ENCODE data around the gene SUGCT. TPM values are rescaled to one million over a fixed set of nuclear protein-coding genes. Genes with fewer than 3 reads are reported as not detected.
"Not testable (repeated sequence)": the region's sequence is repeated elsewhere in the genome, so short reads cannot be mapped to it uniquely, and the experiment has no call there.

The SUGCT gene
- total and polyA plus RNA-seq, 10 donors = 1.4 to 13.6 (median 2.5) TPM

- H3K36me3 ChIP-seq = no peaks in the 10 kb centered on the region
- no peaks in the 10 kb centered on the region for H3K27me3 ChIP-seq (replicated peaks in 1 of 7)
- intact Hi-C loops (cut with DNase I; ENCODE audit: low total_unique reads) = no loop called here
- DNase-seq = no peak
- H3K4me3 ChIP-seq = no peak overlapping the region
- peaks cover 0 to 10% (median 0%) of the 10 kb centered on the region in 6 donors for H3K4me1 ChIP-seq
- TF ChIP-seq, protein P1, sequence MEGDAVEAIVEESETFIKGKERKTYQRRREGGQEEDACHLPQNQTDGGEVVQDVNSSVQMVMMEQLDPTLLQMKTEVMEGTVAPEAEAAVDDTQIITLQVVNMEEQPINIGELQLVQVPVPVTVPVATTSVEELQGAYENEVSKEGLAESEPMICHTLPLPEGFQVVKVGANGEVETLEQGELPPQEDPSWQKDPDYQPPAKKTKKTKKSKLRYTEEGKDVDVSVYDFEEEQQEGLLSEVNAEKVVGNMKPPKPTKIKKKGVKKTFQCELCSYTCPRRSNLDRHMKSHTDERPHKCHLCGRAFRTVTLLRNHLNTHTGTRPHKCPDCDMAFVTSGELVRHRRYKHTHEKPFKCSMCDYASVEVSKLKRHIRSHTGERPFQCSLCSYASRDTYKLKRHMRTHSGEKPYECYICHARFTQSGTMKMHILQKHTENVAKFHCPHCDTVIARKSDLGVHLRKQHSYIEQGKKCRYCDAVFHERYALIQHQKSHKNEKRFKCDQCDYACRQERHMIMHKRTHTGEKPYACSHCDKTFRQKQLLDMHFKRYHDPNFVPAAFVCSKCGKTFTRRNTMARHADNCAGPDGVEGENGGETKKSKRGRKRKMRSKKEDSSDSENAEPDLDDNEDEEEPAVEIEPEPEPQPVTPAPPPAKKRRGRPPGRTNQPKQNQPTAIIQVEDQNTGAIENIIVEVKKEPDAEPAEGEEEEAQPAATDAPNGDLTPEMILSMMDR (IDR thresholded peaks at IDR 0.05 in 8 of 11, conservative IDR thresholded peaks at IDR 0.05 in 3 of 11) = no peak
- no peak for TF ChIP-seq POLR2A (IDR thresholded peaks at IDR 0.05)
- no peak for TF ChIP-seq POLR2AphosphoS5 (IDR thresholded peaks at IDR 0.05)
- H3K27ac ChIP-seq = no peak overlapping the region
- H3K9me3 ChIP-seq = peaks cover 0 to 6% (median 0%) of the 10 kb centered on the region in 8 donors
These were observed 462.7 kb downstream of the SUGCT start for GRCh38 chr7:40597517-40597916.

DNA sequence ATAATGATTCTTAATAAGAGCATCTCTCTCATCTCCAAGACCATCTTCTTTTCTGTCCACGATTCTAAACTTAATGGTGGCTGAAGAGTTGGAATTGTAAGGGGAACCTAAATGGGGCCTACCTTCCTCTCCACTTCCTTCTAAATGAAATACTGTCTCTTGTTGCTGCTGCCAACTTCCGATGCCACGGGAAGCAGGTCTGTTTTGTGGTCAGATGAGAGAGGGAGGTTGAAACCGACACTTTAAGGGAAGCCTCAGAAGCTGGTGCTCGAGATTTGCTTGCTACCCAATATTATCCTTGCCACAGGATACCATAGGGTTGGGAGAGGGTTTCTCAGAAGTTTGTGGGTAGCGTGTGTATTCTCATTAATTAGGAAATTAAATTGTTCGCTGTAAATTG, 464.1 kb downstream of the SUGCT start:
- Histone ChIP-seq H3K4me3 (no peak overlapping the region), H3K36me3 (no peaks in the 10 kb centered on the region), H3K27ac (peak overlapping the region in 4 of 8 donors; percentile 4 to 50 (median 26)), H3K27me3 (replicated peaks in 1 of 7) (no peaks in the 10 kb centered on the region), H3K9me3 (peaks cover 0 to 6% (median 0%) of the 10 kb centered on the region in 8 donors), H3K4me1 (peaks cover 0 to 10% (median 0%) of the 10 kb centered on the region in 6 donors)
- intact Hi-C loops (cut with DNase I; ENCODE audit: low total_unique reads) = no loop called here
- no peak for DNase-seq
- WGBS, 5 donors = 14 to 41% (median 27%) methylated on average over 7 of the region's 7 CpGs
- no peak for TF ChIP-seq POLR2AphosphoS5 (IDR thresholded peaks at IDR 0.05)
- no peak for TF ChIP-seq POLR2A (IDR thresholded peaks at IDR 0.05)
- TF ChIP-seq, protein P1 (IDR thresholded peaks at IDR 0.05 in 8 of 11, conservative IDR thresholded peaks at IDR 0.05 in 3 of 11) = no peak

DNA sequence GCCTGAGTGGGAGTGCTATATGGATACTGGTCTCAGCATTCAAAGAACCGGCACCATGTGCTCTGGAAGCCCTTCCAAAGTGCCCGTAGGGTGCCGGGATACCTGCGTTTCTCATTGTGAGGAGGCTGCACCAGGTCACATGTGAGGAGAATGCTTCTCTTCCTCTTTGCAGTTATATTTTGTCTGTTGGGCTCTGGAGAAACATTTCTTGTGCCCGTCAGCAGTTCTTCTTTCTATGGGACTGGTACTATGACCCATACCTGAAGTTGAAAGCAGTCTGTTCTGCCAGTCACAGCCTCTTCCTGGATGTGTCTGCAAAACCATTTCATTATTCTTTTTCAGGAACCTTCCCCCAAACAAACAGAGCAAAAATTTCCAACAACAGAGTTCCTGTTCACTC, 465.0 kb downstream of the SUGCT start:
- Histone ChIP-seq H3K9me3 (peaks cover 0 to 6% (median 0%) of the 10 kb centered on the region in 8 donors), H3K36me3 (no peaks in the 10 kb centered on the region), H3K4me3 (no peak overlapping the region), H3K4me1 (peaks cover 0 to 10% (median 2%) of the 10 kb centered on the region in 6 donors), H3K27me3 (replicated peaks in 1 of 7) (no peaks in the 10 kb centered on the region), H3K27ac (peak overlapping the region in 4 of 8 donors; percentile 4 to 50 (median 26))
- TF ChIP-seq POLR2AphosphoS5 (IDR thresholded peaks at IDR 0.05) (no peak), POLR2A (IDR thresholded peaks at IDR 0.05) (no peak)
- TF ChIP-seq, protein P1 (IDR thresholded peaks at IDR 0.05 in 8 of 11, conservative IDR thresholded peaks at IDR 0.05 in 3 of 11) = no peak
- WGBS, 5 donors = 44 to 72% (median 64%) methylated on average over 5 of the region's 5 CpGs
- DNase-seq = no peak
- intact Hi-C loops (cut with DNase I; ENCODE audit: low total_unique reads) = no loop called here

- H3K27ac ChIP-seq; H3K36me3 ChIP-seq; intact Hi-C loops (cut with DNase I; ENCODE audit: low total_unique reads); H3K27me3 ChIP-seq (replicated peaks in 1 of 7); H3K4me3 ChIP-seq; DNase-seq; H3K4me1 ChIP-seq; H3K9me3 ChIP-seq: not testable (repeated sequence)
- 80 to 100% (median 82%) methylated on average over 2 of the region's 2 CpGs for whole genome bisulfite sequencing, 5 donors
These were observed 467.5 kb downstream of the SUGCT start for GRCh38 chr7:40602351-40602750.
